Endothelial cell of umbilical vein (primary cell): Measurements from ENCODE around the gene GFPT2. TPM values are rescaled to one million over a fixed set of nuclear protein-coding genes. Genes with fewer than 3 reads are reported as not detected.

Source experiments
- BruUV-seq: library from RNA; stranded (reverse); fragments of 400-500 nt; replicated peaks from 2 replicates; lab custom pipeline; 2021; lab: Mats Ljungman, UMichigan
- CTCF ChIA-PET: fragments of 300-600, 350-600 bp; sonication (Branson Sonifier 250); formaldehyde crosslinking; loops from one replicate; lab custom pipeline; 2021; ENCODE audit warnings: antibody characterized with exemption, inconsistent platforms; lab: Charles Lee
- POLR2A ChIA-PET: fragments of 300-600, 350-600 bp; sonication (Branson Sonifier 250); formaldehyde crosslinking; loops from one replicate; lab custom pipeline; 2021; ENCODE audit warnings: antibody characterized with exemption, inconsistent platforms; lab: Charles Lee
- DNase-seq: peaks from one replicate; pipeline ENCODE4 v3.0.0-alpha.2; 2011; ENCODE audit warnings: low read depth, low spot score
- FAIRE-seq: peaks from 2 replicates; lab custom pipeline; 2011; peaks lifted over from hg19 to GRCh38; lab: Jason Lieb, UNC
- H2AFZ ChIP-seq: 2 replicates; pipeline ENCODE4 v1.6.0; 2012; ENCODE audit warnings: low read depth, low read length, control low read depth, inconsistent platforms
- H3K27ac ChIP-seq: 2 replicates; pipeline ENCODE4 v1.5.1; 2011; ENCODE audit warnings: low read depth, mild to moderate bottlenecking, control low read depth, low read length, moderate library complexity; ENCODE audit not compliant: insufficient read depth
- H3K27me3 ChIP-seq, 2 experiments: 2 replicates each; pipeline versions ENCODE4 v1.6.0 to v1.6.1; 2011; ENCODE audit warnings: low read length in 2 of 2, mixed read lengths in 1 of 2; ENCODE audit not compliant: control insufficient read depth in 2 of 2, insufficient read depth in 2 of 2
- H3K36me3 ChIP-seq, 2 experiments: 2 replicates in 1 of 2; 3 replicates in 1 of 2; pipeline ENCODE4 v1.5.1; 2011; ENCODE audit warnings: low read length in 2 of 2, mild to moderate bottlenecking in 1 of 2, moderate library complexity in 1 of 2; ENCODE audit not compliant: control insufficient read depth in 2 of 2, insufficient read depth in 2 of 2; ENCODE audit errors: extremely low read depth in 1 of 2
- H3K4me1 ChIP-seq: 3 replicates; pipeline ENCODE4 v1.5.1; 2011; ENCODE audit warnings: mild to moderate bottlenecking, low read length; ENCODE audit not compliant: control insufficient read depth, insufficient read depth; ENCODE audit errors: extremely low read depth
- H3K4me2 ChIP-seq: 2 replicates; pipeline ENCODE4 v1.6.1; 2011; ENCODE audit warnings: low read length, control low read depth, mixed read lengths; ENCODE audit not compliant: insufficient read depth
- H3K4me3 ChIP-seq, 3 experiments: fragments of 200-600 bp in 1 of 3; sonication (generic), shearing (Covaris generic) in 1 of 3; replicated peaks in 1 of 3; 2 replicates each; pipeline ENCODE4 v1.5.1; 2011 to 2016; ENCODE audit warnings: control low read depth in 3 of 3, low read length in 3 of 3, mild to moderate bottlenecking in 2 of 3, inconsistent platforms in 1 of 3, low read depth in 1 of 3, moderate library complexity in 1 of 3; ENCODE audit not compliant: insufficient read depth in 1 of 3
- H3K79me2 ChIP-seq: 2 replicates; pipeline ENCODE4 v1.6.0; 2012; ENCODE audit warnings: low read length, inconsistent platforms; ENCODE audit not compliant: control insufficient read depth, insufficient read depth
- H3K9ac ChIP-seq: replicated peaks from 2 replicates; pipeline ENCODE3; 2011; ENCODE audit warnings: low read length, control low read depth; ENCODE audit not compliant: insufficient read depth; ENCODE audit errors: extremely low read depth
- H3K9me1 ChIP-seq: replicated peaks from 3 replicates; pipeline ENCODE4 v1.6.0; 2011; ENCODE audit warnings: mild to moderate bottlenecking, low read length; ENCODE audit not compliant: control insufficient read depth, insufficient read depth; ENCODE audit errors: extremely low read depth
- H3K9me3 ChIP-seq: replicated peaks from 2 replicates; pipeline ENCODE4 v1.5.1; 2012; ENCODE audit warnings: low read length, inconsistent platforms; ENCODE audit not compliant: control insufficient read depth, insufficient read depth
- H4K20me1 ChIP-seq: replicated peaks from 2 replicates; pipeline ENCODE3; 2011; ENCODE audit warnings: mild to moderate bottlenecking, low read length; ENCODE audit not compliant: control insufficient read depth, insufficient read depth; ENCODE audit errors: extremely low read depth
- CTCF ChIP-seq, 2 donors: IDR thresholded peaks; 1 replicate in 1 of 2; 2 replicates in 1 of 2; pipeline ENCODE4 v1.5.1; 2011; ENCODE audit warnings: low read length in 2 of 2, mild to moderate bottlenecking in 2 of 2, moderate library complexity in 2 of 2, control low read depth in 1 of 2, inconsistent platforms in 1 of 2, low read depth in 1 of 2; ENCODE audit not compliant: insufficient read depth in 1 of 2; ENCODE audit errors: extremely low read depth in 1 of 2
- FOS ChIP-seq: IDR thresholded peaks from 2 replicates; pipeline ENCODE4 v1.6.1; 2011; ENCODE audit warnings: mild to moderate bottlenecking, low read length, moderate library complexity, borderline replicate concordance; ENCODE audit not compliant: insufficient read depth
- GATA2 ChIP-seq: IDR thresholded peaks from 2 replicates; pipeline ENCODE4 v1.7.0; 2011; ENCODE audit warnings: low read depth, mild to moderate bottlenecking, moderate library complexity, mixed read lengths, low read length; ENCODE audit not compliant: insufficient read length, insufficient read depth
- JUN ChIP-seq: IDR thresholded peaks from 2 replicates; pipeline ENCODE4 v1.6.1; 2011; ENCODE audit warnings: borderline replicate concordance, low read depth; ENCODE audit not compliant: insufficient read length, insufficient read depth
- MAX ChIP-seq: IDR thresholded peaks from 2 replicates; pipeline ENCODE4 v1.6.1; 2011; ENCODE audit not compliant: insufficient read depth, insufficient read length
- MYC ChIP-seq: IDR thresholded peaks from one replicate; pipeline ENCODE4 v1.6.1; 2011; ENCODE audit warnings: mild to moderate bottlenecking, low read depth, low read length
- POLR2A ChIP-seq: IDR thresholded peaks from 2 replicates; pipeline ENCODE4 v1.6.1; 2012; ENCODE audit warnings: low read depth, mild to moderate bottlenecking, control low read depth, low read length
- dilution Hi-C: fragments of 300-500 bp; cut with MboI; formaldehyde crosslinking; loops from one replicate; pipeline ENCODE4 v1.15.0; 2019; ENCODE audit warnings: low sequenced_read_pairs; ENCODE audit not compliant: extremely low pct_ligation_motif_present
- intact Hi-C: fragments of 100-400 bp; cut with micrococcal nuclease; formaldehyde crosslinking; loops from one replicate; pipeline ENCODE4 v1.10.0; 2022
- polyA plus RNA-seq, 4 experiments: library from polyadenylated mRNA; depleted of rRNA in 3 of 4; stranded (reverse) in 3 of 4; unstranded in 1 of 4; fragments of >200 nt; gene quantifications; 2 replicates each; pipeline versions ENCODE4 v1.2.1 to v1.2.3, GENCODE V29; 2011 to 2012; ENCODE audit warnings: missing spikeins in 1 of 4
- total RNA-seq: library from RNA; stranded (reverse); gene quantifications from 2 replicates; pipeline ENCODE4 v1.2.3, GENCODE V29; 2021

The GFPT2 gene
- total and polyA plus RNA-seq, 2 donors (not counting 3 experiments of a cell fraction or from before 2014, with no cell fraction given): 4.3 to 4.5 TPM

GRCh38 chr5:180333661-180334060, 19.5 kb downstream of the GFPT2 start:
- CTCF ChIA-PET: interaction anchor here (2.6 kb wide), 1 partner anchor 18 kb away, joined by 9 read pairs; no protein-coding TSS in a partner anchor
- no peak overlapping the region for H3K27ac ChIP-seq
- no peaks in the 10 kb centered on the region for H3K9me3 ChIP-seq
- H3K9ac ChIP-seq: no peak overlapping the region
- peaks cover 9% of the 10 kb centered on the region for H3K4me1 ChIP-seq
- dilution Hi-C loops (no loop called here), intact Hi-C loops (no loop called here)
- DNase-seq (peak; percentile 26), FAIRE-seq (peak; percentile 48)
- H3K4me3 ChIP-seq: no peak overlapping the region
- no peaks in the 10 kb centered on the region for H3K36me3 ChIP-seq
- no TSS peak for BruUV-seq
- TF ChIP-seq POLR2A (no peak), MAX (no peak), FOS (peak; percentile 45), MYC (no peak), JUN (no peak), CTCF (IDR thresholded peaks at IDR 0.05; ENCODE audit: extremely low read depth in 1 of 2, insufficient read depth in 1 of 2, low read depth in 1 of 2, low read length in 2 of 2) (no peak), GATA2 (no peak)
- H3K79me2 ChIP-seq: no peaks in the 10 kb centered on the region
- no peak overlapping the region for H2AFZ ChIP-seq
- no peaks in the 10 kb centered on the region for H3K9me1 ChIP-seq
- POLR2A ChIA-PET: no interaction called here
- no peaks in the 10 kb centered on the region for H4K20me1 ChIP-seq
- no peaks in the 10 kb centered on the region for H3K27me3 ChIP-seq
- H3K4me2 ChIP-seq: no peak overlapping the region
